Suprapubic skin (tissue), 3 donors: Measurements from ENCODE around the gene SRRM3.

Experiments
- POLR2A ChIP-seq, 2 donors: fragments of 450-650 bp; IDR thresholded peaks; one replicate each; pipeline ENCODE4 v1.6.1; 2017; ENCODE audit warnings: antibody characterized with exemption in 2 of 2, mild to moderate bottlenecking in 2 of 2, moderate library complexity in 2 of 2
- TF ChIP-seq, protein P1 (sequence below), 2 donors: fragments of 200-600 bp in 1 of 2; fragments of 450-650 bp in 1 of 2; sonication (generic) in 1 of 2; IDR thresholded peaks; one replicate each; pipeline ENCODE4 v1.5.1; 2016 to 2019; ENCODE audit warnings: antibody characterized with exemption in 2 of 2, mild to moderate bottlenecking in 1 of 2, moderate library complexity in 1 of 2

DNA sequence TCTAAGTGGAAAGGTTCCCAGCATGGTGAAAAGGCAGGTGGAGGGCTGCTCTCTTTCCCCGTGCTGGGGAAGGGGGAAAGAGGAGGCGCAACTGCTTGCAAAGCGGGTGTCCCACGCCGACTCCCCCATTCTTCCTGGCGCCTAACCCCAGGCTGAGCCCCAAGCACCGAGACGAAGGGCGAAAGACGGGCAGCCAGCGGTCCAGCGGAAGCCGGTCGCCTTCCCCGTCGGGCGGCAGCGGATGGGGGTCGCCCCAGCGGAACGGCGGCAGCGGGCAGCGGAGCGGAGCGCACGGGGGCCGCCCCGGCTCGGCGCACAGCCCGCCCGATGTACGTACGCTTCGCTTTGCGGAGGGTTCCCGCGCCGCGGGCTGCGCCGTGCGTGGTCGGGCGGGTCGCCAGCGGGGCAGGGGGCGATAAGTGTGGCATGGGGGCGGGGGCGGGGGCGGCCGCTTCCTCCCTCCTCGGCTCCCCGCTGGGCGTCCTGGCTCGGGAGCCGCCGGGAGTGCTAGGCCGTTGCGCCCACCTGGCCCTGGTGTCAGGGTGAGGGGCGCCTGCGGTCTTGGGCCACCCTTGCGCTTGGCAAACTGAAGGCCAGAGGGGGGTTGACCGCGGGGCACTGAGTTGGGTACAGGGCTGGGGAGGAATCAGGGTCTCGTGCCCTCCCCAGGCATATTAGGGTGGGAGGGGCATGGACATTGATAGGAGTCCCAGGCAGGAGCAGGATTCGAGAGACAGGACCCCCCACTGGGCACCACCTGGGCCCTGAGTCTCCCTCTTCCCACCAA, 65.6 kb downstream of the SRRM3 start:
- TF ChIP-seq POLR2A (IDR thresholded peaks at IDR 0.05) = no peak
- TF ChIP-seq, protein P1, sequence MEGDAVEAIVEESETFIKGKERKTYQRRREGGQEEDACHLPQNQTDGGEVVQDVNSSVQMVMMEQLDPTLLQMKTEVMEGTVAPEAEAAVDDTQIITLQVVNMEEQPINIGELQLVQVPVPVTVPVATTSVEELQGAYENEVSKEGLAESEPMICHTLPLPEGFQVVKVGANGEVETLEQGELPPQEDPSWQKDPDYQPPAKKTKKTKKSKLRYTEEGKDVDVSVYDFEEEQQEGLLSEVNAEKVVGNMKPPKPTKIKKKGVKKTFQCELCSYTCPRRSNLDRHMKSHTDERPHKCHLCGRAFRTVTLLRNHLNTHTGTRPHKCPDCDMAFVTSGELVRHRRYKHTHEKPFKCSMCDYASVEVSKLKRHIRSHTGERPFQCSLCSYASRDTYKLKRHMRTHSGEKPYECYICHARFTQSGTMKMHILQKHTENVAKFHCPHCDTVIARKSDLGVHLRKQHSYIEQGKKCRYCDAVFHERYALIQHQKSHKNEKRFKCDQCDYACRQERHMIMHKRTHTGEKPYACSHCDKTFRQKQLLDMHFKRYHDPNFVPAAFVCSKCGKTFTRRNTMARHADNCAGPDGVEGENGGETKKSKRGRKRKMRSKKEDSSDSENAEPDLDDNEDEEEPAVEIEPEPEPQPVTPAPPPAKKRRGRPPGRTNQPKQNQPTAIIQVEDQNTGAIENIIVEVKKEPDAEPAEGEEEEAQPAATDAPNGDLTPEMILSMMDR (IDR thresholded peaks at IDR 0.05) = no peak
